Measurements from ENCODE around the gene PFN3. TPM values are rescaled to one million over a fixed set of nuclear protein-coding genes. Genes with fewer than 3 reads are reported as not detected.

PFN3 gene
- total RNA-seq, 1 donor from 2014 or later, result not detected

DNA sequence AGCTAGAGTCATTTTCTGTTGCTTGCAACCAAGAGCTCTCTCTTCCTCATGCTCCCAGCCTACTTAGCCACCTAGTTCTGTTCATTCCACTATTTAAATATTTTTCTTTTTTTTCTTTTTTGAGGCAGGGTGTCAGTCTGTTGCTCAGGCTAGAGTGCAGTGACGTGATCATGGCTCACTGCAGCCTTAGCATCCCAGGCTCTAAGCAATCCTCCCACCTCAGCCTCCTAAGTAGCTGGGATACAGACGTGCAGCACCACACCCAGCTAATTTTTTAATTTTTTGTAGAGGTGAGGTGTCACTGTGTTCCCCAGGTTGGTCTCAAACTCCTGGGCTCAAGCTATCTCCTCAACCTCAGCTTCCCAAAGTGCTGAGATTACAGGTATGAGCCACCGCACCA, 14.0 kb upstream of the PFN3 start:
- Histone ChIP-seq H3K4me3 (ENCODE audit: low read depth, low read length) (no peak overlapping the region), H3K36me3 (ENCODE audit: control insufficient read depth, insufficient read depth, low read length) (no peaks in the 10 kb centered on the region), H3K27me3 (ENCODE audit: control insufficient read depth, insufficient read depth, low read length) (no peaks in the 10 kb centered on the region)
- TF ChIP-seq, protein P1, sequence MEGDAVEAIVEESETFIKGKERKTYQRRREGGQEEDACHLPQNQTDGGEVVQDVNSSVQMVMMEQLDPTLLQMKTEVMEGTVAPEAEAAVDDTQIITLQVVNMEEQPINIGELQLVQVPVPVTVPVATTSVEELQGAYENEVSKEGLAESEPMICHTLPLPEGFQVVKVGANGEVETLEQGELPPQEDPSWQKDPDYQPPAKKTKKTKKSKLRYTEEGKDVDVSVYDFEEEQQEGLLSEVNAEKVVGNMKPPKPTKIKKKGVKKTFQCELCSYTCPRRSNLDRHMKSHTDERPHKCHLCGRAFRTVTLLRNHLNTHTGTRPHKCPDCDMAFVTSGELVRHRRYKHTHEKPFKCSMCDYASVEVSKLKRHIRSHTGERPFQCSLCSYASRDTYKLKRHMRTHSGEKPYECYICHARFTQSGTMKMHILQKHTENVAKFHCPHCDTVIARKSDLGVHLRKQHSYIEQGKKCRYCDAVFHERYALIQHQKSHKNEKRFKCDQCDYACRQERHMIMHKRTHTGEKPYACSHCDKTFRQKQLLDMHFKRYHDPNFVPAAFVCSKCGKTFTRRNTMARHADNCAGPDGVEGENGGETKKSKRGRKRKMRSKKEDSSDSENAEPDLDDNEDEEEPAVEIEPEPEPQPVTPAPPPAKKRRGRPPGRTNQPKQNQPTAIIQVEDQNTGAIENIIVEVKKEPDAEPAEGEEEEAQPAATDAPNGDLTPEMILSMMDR (IDR thresholded peaks at IDR 0.05; ENCODE audit: insufficient read depth, low read length, poor library complexity, severe bottlenecking), result no peak
- no peak for DNase-seq (ENCODE audit: low read depth)

DNA sequence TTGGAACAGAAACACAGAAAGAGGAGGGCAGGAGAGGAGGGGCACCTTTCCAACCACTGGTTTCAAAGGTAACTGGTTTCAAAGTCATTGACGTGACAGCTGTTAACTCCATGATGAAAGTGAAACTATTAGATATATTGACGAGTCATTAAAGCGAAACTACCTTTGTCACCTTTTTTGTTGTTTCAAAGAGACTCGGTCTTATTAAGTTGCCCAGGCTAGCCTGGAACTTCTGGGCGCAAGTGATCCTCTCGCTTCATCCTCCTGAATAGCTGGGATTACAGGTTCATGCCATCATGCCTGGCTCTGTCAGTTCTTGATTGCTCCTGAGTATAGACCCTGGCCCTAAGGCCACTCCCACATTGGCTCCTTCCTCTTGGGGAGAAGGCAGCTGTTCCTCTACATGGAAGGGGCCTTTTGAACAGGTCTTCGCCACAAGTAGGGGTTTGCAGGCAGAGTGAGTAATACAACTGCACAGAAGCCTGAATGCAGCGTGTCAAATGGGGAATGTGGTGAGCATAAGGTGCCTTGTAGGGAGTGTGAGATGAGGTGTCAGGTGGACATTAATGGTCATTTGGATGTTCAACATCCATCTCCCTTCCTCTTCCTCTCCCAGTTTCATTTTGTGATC, 12.3 kb upstream of the PFN3 start:
- no peaks in the 10 kb centered on the region for H3K27me3 ChIP-seq (ENCODE audit: control insufficient read depth, insufficient read depth, low read length)
- DNase-seq (ENCODE audit: low read depth), result no peak
- TF ChIP-seq, protein P1 (IDR thresholded peaks at IDR 0.05; ENCODE audit: insufficient read depth, low read length, poor library complexity, severe bottlenecking), result no peak
- no peaks in the 10 kb centered on the region for H3K36me3 ChIP-seq (ENCODE audit: control insufficient read depth, insufficient read depth, low read length)
- H3K4me3 ChIP-seq (ENCODE audit: low read depth, low read length), result no peak overlapping the region

DNA sequence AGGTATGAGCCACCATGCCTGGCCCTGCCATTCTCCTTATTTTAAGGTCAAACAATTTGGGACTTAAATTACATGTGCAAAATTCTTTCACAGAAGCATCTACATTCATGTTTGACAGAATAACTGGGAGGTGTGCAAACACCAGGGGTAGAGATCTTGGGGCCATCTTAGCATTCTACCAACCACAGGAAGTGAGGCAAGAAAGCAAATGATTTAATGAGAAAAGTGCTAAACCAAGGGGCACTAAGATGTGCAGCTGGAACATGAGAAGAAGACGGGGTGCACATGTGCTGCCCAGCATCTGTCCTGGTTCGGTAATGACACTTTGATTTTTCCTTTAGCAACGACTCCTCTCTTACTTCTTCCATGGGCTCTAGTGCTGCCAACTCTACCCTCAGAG, 10.1 kb upstream of the PFN3 start:
- H3K36me3 ChIP-seq (ENCODE audit: control insufficient read depth, insufficient read depth, low read length), result no peaks in the 10 kb centered on the region
- TF ChIP-seq, protein P1 (IDR thresholded peaks at IDR 0.05; ENCODE audit: insufficient read depth, low read length, poor library complexity, severe bottlenecking), result no peak
- H3K27me3 ChIP-seq (ENCODE audit: control insufficient read depth, insufficient read depth, low read length), result no peaks in the 10 kb centered on the region
- no peak for DNase-seq (ENCODE audit: low read depth)
- H3K4me3 ChIP-seq (ENCODE audit: low read depth, low read length), result no peak overlapping the region

DNA sequence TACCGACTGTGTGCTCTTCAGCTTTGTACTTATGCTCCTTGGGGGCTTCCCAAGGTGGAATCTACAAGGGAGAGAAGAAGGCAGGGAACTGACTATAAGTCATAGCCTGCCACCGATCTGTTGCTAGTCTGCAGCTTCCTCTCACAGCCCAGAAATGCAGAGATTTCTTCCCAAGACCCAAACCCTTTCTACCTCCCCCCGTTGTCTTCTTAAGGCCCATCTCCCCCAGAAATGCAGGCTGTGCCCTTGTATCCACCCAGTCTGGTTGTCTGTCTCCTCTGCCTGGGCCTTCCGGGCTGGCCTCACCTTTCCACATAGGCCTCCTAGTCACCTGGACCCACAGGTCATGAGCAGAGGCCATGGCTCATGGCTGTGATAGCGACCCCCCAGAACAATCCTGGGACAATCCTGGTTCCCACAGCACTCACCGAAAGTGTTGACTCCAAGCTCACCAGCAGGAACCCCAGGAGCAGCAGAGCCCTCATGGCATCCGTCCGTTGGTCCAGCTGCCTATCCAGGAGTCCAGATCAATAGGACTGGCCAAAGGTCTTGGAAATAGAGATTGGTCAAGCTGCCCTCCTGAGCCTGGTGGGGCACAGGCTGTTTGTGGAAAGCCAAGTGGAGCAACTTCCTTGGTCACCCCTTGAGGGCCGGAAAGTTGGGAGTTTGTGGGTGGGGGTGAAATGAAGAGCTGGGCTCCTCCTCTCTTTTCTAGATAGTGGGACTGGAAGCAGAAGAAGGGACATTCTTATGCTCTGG, 8.8 kb upstream of the PFN3 start, which contains the start of gene F12:
TSS of gene F12 (minus strand) at position 522 of the 759 bp plus-strand sequence. CDS start at position 485, 37 bp downstream.
- TF ChIP-seq, protein P1 (IDR thresholded peaks at IDR 0.05; ENCODE audit: insufficient read depth, low read length, poor library complexity, severe bottlenecking), result no peak
- no peaks in the 10 kb centered on the region for H3K27me3 ChIP-seq (ENCODE audit: control insufficient read depth, insufficient read depth, low read length)
- H3K4me3 ChIP-seq (ENCODE audit: low read depth, low read length), result no peak within 1 kb of the TSS
- H3K36me3 ChIP-seq (ENCODE audit: control insufficient read depth, insufficient read depth, low read length), result no peaks in the 10 kb centered on the region
- no peak for DNase-seq (ENCODE audit: low read depth)

DNA sequence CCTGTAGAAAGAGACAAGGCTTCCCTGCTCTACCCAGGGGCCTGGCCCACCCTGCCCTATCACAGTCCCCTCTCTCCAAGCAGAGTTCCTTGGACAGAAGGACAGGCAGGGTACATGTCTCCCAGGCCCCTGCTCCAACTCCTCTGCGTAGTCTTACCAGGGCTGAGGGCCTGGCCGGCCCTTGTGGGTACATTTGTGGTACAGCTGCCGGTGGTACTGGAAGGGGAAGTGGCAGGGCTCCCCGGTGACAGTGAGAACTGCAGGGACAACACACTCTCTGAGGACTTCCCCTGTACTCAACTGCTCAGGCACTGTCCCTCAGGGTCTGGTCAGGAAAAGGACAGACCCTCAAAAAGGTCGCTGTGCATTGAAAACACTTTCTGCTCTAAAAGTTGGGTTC, 5.3 kb upstream of the PFN3 start:
- TF ChIP-seq, protein P1 (IDR thresholded peaks at IDR 0.05; ENCODE audit: insufficient read depth, low read length, poor library complexity, severe bottlenecking), result no peak
- peaks cover 16% of the 10 kb centered on the region for H3K27me3 ChIP-seq (ENCODE audit: control insufficient read depth, insufficient read depth, low read length)
- H3K36me3 ChIP-seq (ENCODE audit: control insufficient read depth, insufficient read depth, low read length), result no peaks in the 10 kb centered on the region
- H3K4me3 ChIP-seq (ENCODE audit: low read depth, low read length), result no peak overlapping the region
- no peak for DNase-seq (ENCODE audit: low read depth)
